Measurements from ENCODE around the gene ANKIB1.

ANKIB1 gene

DNA sequence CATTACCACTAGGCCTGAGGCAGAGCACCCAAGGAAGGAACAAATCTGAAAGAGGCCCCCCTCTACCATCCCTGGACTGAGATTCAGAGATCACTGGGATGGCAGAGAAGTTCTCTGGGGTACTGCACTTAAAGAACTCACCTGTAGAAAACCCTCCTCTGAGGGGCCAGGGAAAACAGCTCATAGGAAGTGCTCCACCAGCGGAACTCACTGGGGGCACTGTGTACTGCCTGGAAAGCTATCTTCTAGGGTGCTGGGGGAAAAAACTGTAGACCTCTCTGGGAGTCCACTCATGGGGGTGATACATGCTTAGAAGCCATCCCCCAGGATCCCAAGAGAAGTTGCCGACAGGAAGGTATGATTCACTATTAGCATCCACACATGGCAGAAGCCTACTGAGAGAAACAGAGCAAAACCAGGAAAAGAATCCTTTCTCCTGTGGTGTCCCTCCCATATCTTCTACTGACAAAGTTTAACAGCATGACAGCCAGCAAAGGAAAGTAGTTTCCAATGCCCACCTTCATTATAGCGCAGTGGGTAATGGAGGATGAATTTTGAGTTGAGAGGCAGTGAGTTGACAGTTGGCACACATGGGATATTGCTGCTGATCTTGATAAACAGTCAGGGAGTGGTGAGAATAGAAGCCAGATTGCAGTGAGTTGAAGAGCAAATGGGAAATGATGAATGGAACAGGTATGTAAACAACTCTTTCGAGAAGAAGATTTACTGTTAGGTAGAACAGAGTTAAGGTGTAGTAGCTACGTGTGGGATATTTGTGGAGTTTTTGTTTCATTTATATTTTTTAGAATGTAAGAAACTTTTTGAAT, 20.9 kb downstream of the ANKIB1 start:
- DNase-seq (ENCODE audit: low spot score): no peak

DNA sequence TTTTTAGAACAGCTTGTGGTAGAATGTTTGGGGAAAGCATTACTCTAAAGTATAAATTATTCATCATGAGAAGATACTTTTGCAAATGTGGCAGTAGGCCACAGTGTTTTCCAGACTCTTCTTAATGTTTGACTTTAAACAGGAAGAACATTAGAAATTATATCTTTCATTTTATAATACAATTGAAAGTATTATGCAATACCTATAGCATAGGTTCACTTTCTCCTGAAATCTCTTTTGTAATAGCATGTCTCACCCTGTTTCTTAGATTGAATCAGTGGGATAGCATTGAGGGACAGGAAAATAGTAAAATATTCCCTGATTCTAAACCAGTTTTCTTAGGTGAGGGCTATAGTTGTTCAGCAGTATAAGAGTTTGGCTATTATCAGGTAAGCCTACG, 23.1 kb downstream of the ANKIB1 start:
- no peak for DNase-seq (ENCODE audit: low spot score)

DNA sequence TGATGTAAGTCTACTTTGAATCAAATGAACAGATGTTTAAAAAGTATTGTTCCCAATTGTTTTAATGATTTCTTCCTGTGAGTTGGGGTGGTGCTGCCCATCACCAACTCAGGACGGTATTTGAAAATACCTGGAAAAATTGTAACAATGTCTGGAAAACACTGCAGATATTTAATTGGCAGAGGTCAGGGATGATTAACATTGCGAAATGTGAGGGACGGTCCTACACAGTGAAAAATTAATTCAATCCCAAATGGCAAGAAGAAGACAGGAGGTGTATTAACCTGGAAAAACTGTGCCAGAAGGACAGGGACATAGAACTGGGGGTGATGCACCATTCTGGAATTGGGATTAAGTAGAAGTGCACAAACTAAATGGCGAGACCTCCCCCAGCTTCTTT, 29.6 kb downstream of the ANKIB1 start:
- no peak for DNase-seq (ENCODE audit: low spot score)

DNA sequence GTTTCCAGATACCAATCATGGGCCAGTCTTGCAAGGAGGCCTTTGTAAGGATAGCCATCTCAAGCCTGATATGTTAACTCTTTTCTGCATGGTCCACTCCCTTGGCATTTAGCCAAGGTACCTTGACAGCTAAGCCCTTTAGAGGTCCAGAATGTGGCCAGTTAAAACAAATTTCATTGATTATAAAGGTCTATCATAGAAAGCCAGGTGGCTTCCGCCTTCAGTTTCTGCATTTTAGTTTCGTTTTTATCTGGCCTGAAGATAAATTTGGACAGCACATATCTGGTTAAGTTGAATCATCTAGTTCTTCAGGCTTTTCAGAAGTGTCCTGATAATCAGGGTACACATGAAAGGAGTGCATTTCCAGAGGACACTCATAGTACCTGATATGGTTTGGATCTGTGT, 30.7 kb downstream of the ANKIB1 start:
- no peak for DNase-seq (ENCODE audit: low spot score)

DNA sequence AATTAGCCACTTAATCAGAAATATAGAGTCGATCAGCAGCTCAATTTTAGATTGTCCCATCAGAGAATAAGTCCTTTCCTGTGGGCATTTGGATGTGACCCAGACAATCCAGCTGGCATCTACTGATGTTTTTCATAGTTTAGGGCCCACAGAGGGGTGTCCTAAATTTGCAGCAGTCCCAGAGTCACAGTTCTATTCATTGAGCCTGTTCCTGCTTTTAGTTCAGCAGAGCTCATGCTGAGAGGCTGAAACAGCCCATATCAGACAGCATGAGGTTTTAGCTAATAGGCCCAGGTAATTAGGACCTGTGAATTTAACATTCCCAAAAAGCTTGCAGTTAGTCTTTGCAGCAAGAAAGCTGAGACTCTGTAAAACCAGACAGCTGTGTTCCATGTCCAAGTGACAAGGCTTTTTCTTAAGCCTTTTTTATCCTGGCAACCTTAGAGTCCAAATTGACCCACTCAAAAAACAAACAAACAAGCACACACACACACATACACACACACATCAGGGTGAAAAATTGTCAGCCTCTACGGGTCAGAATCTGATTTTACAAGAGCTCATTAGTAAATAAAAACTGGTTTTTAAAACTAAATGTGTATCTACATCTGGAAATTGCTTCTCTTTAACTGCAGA, 33.7 kb downstream of the ANKIB1 start:
- DNase-seq (ENCODE audit: low spot score): no peak

DNA sequence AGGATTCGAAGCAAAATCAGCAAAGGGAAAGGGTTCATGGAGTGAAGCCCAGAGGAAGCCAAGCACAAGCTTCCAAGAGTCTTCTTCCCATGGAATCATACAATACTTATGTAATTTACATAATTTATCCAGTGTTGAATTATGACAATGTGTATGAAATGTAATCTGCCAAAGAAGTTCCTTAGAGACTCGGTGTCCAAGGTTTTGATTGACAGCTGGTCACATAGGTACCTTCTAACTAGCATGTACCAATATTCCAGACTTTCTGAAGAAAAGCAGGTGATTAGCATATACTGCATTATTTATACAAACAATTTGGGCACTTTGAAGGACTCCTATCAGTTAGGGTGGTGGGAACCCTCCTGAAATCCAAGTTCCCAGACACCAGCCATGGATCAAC, 35.3 kb downstream of the ANKIB1 start:
- no peak for DNase-seq (ENCODE audit: low spot score)

DNA sequence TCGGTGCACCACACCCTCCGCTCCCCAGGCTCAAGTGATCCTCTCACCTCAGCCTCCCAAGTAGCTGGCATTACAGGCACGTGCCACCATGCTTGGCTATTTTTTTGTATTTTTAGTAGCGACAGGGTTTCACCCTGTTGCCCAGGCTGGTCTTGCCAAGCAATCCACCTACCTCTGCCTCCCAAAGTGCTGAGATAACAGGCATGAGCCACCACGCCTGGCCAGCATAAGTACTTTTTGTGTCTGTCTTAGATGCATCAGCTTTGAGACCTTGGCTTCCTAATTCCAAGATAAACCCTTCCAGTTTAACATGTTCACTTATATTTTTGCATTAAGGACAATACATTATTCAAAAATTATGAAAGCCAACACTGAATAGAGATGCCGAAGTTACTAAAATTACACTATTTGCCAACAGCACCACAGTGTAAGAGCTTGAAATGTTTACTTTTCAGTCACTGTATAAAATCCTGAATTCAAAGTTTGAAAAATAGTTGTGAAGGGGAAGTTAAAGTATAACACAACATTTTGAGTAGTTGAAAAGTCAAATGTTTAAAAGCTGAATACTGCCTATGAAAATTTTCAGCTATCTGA, 36.5 kb downstream of the ANKIB1 start:
- DNase-seq (ENCODE audit: low spot score): no peak

DNA sequence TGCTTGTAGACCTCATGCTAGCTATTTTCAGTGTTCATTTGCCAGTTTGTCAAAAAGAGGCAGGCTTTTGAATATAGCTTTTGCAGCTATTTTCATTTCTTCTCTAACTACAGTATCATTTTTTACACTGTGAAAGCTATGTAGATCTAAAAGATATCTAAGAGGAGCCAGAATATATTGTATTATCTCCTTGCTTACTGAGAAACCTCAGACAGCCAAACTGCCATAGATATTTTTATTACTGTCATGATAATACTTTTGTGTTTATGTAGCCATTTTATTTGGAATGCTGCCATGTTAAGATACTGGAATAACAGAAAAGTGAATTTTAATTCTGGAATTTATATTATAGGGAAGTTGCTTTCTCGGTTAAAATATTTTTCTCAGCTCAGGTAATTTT, 37.2 kb downstream of the ANKIB1 start:
- DNase-seq (ENCODE audit: low spot score): no peak

DNA sequence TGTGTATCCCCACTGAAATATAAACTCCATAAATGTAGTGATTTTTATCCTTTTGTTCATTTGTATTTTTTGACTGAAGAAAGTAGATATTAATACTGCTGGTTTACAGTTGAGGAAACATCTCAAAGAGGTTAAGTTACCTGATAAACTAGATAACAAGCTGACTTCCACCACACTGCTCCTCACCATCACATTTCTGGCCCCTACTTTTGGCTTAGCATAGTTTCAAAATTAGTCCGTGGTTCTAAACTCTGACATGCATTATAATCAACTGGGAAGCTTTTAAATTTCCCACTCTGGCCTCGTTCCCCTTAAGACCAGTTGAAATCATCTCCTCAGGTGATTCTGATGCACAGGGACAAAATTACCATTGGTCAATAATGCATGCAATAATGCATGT, 43.5 kb downstream of the ANKIB1 start:
- DNase-seq (ENCODE audit: low spot score): no peak

DNA sequence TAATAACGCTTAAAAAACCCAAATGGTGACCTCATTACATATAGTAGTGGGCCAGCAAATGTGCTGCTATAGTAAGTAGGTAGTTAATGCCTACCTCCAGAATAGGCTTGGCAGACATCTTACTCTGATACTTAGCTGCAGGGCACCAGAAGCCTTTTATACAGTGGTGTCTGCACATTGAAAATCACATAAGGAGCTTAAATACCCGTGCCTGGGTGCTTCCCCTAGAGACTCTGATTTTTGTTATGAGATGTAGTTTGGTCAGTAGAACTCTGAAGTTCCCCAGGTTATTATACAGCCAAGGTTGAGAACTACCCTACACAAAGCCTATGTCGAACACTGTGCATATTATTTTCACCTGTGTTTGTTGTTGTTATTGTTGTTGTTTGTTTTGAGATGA, 47.2 kb downstream of the ANKIB1 start:
- DNase-seq (ENCODE audit: low spot score): no peak

DNA sequence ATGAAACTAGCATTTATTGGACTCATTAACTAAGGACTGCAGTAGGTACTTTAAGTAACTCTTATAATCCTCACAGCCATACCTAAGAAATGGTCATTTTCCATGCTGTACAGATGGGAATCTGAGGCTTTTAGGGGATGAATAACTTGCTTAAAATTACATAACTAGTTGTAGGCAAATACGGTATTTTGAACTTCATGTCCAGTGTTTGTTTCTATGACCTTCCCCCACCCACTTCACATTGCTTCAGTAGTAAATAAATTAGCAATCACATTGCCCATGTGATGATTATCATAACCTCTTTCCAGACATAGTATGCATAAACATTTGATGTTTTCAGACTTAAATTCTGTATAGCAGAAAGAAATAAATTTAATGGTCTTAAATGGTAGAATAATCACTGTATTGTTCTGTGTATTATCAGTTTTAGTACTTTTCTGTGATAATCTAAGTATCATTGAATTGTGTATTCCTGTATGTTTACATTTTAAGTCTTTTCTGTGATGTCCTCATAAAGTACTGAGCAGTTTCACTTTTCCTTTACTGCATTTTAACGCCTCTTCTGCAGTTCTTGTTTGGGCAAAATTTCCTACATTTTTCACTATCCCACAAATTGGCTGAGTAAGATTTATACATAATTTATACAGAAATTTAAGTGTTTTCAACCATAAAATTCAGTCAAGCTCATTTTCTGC, 48.3 kb downstream of the ANKIB1 start:
- no peak for DNase-seq (ENCODE audit: low spot score)

DNA sequence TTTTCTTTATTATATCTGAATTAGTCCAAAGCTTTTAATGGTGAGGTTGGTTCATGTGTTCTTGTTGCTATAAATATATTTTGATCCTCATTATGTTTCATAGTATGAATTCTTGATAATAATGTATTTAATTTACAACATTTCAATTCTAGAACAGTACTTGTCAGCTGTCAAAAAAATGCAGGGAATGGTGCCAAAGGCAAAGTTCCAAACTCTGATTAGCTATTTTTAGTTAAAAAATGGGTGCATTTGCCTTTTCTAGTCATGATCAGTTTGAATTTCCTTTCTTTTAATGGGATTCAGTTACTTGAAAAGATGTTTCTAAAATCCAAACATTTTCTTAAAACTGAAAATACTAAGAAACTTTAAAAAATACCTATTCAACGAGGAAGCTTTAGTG, 49.6 kb downstream of the ANKIB1 start:
- DNase-seq (ENCODE audit: low spot score): no peak

DNA sequence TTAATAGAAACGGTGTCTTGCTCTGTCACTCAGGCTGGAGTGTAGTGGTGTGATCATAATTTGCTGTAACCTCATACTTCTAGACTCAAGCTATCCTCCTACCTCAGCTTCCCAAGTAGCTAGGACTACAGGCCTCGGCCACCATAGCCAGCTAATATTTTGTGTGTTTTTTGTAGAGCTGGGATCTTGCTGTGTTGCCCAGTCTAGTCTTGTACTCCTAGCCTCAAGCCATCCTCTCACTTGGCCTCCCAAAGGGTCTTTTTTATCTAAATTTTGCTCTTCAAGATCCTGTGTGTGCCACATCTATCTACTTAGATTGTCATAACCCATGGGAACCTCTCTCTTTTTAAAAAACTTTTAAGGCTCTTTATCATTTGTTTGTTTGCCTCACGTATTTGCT, 50.5 kb downstream of the ANKIB1 start:
- no peak for DNase-seq (ENCODE audit: low spot score)

DNA sequence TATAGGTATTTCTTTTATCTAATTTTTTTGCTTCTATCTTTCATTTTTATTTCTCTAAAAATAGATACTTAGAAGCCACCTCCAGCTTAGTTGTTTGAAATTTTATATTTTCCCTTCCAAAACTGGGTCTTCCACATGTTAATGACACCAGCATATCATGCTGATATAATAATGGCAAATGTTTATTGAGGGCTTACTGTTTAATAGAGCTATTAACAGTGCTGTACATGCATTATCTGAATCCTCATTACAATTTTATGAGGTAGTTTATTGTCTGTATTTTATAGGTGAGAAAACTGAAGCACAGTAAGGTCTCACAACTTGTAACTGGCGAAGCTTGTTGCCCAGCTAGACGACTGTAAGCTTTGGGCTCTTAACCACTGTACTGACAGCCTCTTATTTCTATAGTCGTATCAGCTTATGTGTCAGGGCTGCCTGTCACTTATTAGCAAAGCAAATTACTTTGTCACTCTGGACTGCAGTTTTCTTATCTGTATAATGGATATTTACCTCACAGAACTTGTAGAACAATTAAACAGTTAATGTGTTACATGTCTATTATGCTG, 51.2 kb downstream of the ANKIB1 start:
- no peak for DNase-seq (ENCODE audit: low spot score)

DNA sequence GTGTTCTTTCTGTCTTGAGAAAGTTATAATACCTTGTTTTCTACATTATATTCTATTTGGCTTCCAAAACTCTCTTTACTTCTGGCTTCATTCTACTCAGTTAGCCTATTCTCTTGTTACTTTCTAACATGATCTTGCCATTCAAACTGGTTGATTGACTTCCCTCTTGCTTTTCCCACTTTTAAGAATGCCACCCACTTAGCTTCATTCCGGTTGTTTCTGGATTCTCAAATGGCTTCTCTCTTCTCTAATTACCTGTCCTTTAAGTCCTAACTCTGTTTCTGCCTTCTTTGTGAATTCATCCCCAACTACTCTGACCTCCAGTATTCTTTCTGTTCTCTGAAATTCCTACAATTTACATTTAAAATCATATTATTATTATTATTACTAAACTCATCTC, 52.0 kb downstream of the ANKIB1 start:
- no peak for DNase-seq (ENCODE audit: low spot score)

DNA sequence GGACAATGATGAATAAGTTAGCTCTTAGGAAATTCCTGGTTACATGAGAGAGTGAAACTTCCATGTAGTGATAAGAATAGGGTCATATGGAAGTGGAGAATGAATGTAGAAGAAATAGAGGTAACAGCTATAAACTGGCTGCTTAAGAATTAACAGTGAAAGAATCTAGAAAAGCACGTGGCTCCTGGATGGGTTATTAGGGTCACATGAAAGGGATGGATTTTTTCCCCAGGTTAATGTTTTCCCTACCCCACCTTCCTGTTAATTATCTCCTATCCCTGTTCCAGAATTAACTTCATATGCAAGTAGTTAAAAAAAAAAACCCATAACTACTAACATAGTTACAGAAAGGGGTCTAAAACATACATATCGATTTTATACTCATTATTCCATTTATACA, 58.0 kb downstream of the ANKIB1 start:
- DNase-seq (ENCODE audit: low spot score): no peak

DNA sequence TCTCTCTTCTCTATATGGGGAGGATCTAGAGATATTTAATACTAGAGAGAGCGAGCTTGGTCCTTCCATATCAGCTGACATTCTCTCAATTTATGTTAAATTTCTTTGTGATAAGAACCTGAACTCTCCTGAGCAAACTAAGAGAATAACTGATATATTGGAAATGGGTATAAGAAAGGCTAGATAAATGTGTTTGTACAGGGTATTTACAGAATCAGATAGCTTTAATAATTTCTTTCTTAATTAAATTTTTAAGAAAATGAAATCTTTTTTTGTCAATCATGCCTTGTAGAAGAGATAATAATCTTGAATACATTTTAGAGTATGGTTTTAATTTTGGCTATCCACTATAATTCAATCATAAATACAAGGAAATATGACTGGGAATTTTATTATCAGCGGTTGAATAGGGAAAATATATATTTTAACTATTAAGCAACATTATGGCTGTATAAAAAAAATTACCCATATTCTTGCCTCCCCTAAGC, 58.7 kb downstream of the ANKIB1 start:
- DNase-seq (ENCODE audit: low spot score): no peak

DNA sequence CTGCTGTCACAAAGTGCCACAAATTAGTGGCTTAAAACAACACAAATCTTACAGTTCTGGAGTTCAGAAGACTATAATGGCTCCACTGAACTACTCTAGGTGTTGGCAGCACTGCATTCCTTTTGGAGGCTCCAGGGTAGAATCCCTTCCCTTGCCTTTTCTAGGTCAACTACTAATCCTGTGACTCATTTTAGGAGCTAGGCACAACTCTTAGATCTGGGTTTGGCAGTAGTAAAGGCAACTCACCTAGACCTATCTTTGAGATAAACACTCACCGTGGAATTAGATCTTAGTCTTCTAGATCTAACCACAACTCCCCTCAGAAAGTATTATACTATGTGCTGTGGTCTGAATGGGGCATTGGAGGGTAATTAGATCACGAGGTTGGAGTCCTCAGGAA, 60.4 kb downstream of the ANKIB1 start:
- peak; percentile 54 for DNase-seq (ENCODE audit: low spot score)

DNA sequence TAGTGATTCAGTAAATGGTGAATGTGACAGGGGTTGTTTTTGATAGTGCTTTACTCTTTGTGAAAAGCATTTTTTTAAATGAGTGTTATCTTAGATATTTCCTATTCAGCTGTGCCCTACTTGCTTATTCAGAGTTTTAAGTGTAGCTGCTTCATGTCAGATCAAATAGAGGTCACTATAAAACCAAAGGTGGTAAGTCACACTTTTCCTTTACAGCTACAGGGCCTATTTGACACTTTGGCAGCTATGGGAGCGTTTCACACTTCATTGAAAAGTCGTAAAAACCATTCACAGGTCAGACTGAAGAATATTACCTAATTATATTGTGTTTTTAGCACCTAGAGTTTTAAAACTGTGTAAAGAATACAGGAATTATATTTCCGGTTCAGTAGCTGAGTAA, 67.3 kb downstream of the ANKIB1 start:
- DNase-seq (ENCODE audit: low spot score): no peak

DNA sequence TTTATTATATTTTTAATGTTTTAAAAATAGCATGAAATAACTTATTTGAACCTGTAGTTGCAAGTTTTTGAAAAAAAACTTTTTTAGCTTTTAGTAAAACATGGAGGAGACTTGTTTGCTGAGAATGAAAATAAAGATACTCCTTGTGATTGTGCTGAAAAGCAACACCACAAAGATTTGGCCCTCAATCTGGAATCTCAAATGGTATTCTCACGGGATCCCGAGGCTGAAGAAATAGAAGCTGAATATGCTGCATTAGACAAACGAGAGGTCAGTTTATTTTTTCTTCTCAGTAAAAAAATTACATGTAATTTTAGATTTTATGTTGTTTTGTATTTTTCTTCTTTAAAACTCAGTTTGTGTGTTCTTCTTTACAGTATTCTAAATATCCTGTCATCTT, 73.5 kb downstream of the ANKIB1 start:
- DNase-seq (ENCODE audit: low spot score): no peak

DNA sequence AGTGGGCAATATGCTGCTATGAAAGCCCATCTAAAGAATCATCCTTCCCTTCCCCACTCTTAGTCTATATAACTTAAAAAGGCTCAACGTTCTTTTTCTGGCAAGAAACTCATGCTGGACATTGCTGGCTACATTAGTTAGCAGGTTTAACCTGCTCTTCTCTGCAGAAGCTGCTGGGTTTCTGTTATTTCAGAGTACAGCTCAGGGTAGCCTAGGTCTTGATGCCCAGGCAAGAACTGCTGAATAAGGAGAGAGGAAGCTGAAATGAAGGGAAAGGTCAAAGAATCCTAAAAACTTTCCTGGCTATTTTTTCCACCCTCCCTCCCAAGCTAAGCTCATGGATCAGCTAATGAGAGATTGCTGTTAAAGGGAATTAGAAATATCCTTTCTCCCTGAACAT, 79.4 kb downstream of the ANKIB1 start:
- no peak for DNase-seq (ENCODE audit: low spot score)

DNA sequence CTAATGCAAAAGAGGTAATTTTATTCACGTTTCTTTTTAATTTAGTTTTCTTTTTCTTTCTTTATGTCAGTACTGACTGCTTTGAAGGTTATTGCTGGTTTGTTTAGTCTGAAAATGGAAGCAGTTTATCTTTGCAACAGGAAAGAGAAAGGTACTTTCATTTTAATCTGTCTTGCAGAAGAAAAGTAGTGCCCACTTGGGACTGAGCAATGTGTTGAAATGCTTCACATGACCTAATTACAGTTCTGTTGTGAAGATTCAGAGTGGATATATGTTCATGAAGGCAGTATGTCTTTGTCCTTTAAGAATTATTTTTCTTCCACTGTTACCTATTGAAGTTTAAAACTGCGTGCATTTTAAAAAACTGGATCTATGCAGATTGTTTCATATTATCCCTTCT, 80.1 kb downstream of the ANKIB1 start:
- DNase-seq (ENCODE audit: low spot score): no peak

Data from LoVo (cell line).